ENCODE results near the gene ZNF148. TPM values are rescaled to one million over a fixed set of nuclear protein-coding genes. Genes with fewer than 3 reads are reported as not detected.

The ZNF148 gene
- total and polyA plus RNA-seq, 2 of the 4 experiments (the other 2 are of a cell fraction): 9.4 to 65.2 TPM

- no peaks in the 10 kb centered on the region for H3K9me3 ChIP-seq (ENCODE audit: control insufficient read depth, insufficient read depth, low read length)
- no peak overlapping the region for H2BK120ac ChIP-seq (ENCODE audit: low read depth, low read length)
- no peak overlapping the region for H4K91ac ChIP-seq (ENCODE audit: insufficient read depth, low read depth, low read length)
- H4K20me1 ChIP-seq (ENCODE audit: insufficient read depth, low read length): no peaks in the 10 kb centered on the region
- H3K14ac ChIP-seq (replicated peaks; ENCODE audit: low read depth, low read length): no peak overlapping the region
- H3K56ac ChIP-seq (ENCODE audit: extremely low read depth, insufficient read depth, low read length): no peak overlapping the region
- BruUV-seq (replicated peaks): no TSS peak
- H4K8ac ChIP-seq (ENCODE audit: low read depth in 2 of 2, low read length in 2 of 2): no peak overlapping the region
- H3K9me1 ChIP-seq (ENCODE audit: insufficient read depth, low read length): no peaks in the 10 kb centered on the region; the same call in 1 of the 2 replicates
- H3K79me1 ChIP-seq (ENCODE audit: low read depth in 1 of 2, low read length in 2 of 2): no peaks in the 10 kb centered on the region
- H3K27ac ChIP-seq (ENCODE audit: insufficient read depth, low read length): no peak overlapping the region
- no CpG with 5 or more reads among the region's 3 CpGs for WGBS, 2 experiments (ENCODE audit: extremely low coverage in 2 of 2, insufficient read length in 1 of 2)
- peaks cover 26% of the 10 kb centered on the region for H3K27me3 ChIP-seq (ENCODE audit: control insufficient read depth, insufficient read depth, low read length)
- no peak overlapping the region for H3K4me2 ChIP-seq (ENCODE audit: low read depth, low read length)
- no peak overlapping the region for H2BK20ac ChIP-seq (ENCODE audit: low read depth, low read length)
- no peak overlapping the region for H2AK5ac ChIP-seq (ENCODE audit: low read depth, low read length)
- H3K36me3 ChIP-seq (ENCODE audit: control insufficient read depth, insufficient read depth, low read length): no peaks in the 10 kb centered on the region
- H3K4me3 ChIP-seq (ENCODE audit: insufficient read depth, low read depth, low read length): no peak overlapping the region
- H3K4me1 ChIP-seq (ENCODE audit: control insufficient read depth, insufficient read depth, low read length): peaks cover 3% of the 10 kb centered on the region; the same call in 1 of the 2 replicates
- no peak overlapping the region for H2BK15ac ChIP-seq (ENCODE audit: low read depth, low read length)
- no peak overlapping the region for H3K9ac ChIP-seq (ENCODE audit: low read depth, low read length)
- H4K5ac ChIP-seq (ENCODE audit: low read depth, low read length): no peak overlapping the region
- no peak for ATAC-seq (ENCODE audit: low read depth)
- dilution Hi-C loops (cut with HindIII; ENCODE audit: low sequenced_read_pairs, unreplicated experiment): no loop called here
- in situ Hi-C loops (cut with MboI; ENCODE audit: low sequenced_read_pairs): no loop called here
- ChIA-PET POLR2A (ENCODE audit: unreplicated experiment) (no interaction called here), CTCF (no interaction called here)
- no peak for TF ChIP-seq MXI1 (IDR thresholded peaks at IDR 0.05; ENCODE audit: borderline replicate concordance, low read depth, low read length)
- TF ChIP-seq USF2 (IDR thresholded peaks at IDR 0.05; ENCODE audit: low read depth, low read length): no peak
- no peak for TF ChIP-seq RCOR1 (IDR thresholded peaks at IDR 0.05; ENCODE audit: insufficient replicate concordance, low read length)
- no peak for TF ChIP-seq MAZ (IDR thresholded peaks at IDR 0.05; ENCODE audit: borderline replicate concordance, low read depth, low read length)
- no peak for TF ChIP-seq SMC3 (IDR thresholded peaks at IDR 0.05; ENCODE audit: low read depth, low read length)
- no peak for TF ChIP-seq CTCF (conservative IDR thresholded peaks at IDR 0.05; ENCODE audit: low read depth, low read length)
- no peak for TF ChIP-seq RAD21 (IDR thresholded peaks at IDR 0.05; ENCODE audit: low read length)
- TF ChIP-seq FOS (IDR thresholded peaks at IDR 0.05; ENCODE audit: low read depth, low read length): no peak
- TF ChIP-seq NFE2L2 (IDR thresholded peaks at IDR 0.05; ENCODE audit: low read depth, low read length): no peak
- no peak for TF ChIP-seq CEBPB (IDR thresholded peaks at IDR 0.05; ENCODE audit: low read depth, low read length)
- TF ChIP-seq CHD1 (IDR thresholded peaks at IDR 0.05; ENCODE audit: low read depth, low read length): no peak
- no peak for TF ChIP-seq RFX5 (IDR thresholded peaks at IDR 0.05; ENCODE audit: low read depth, low read length)
- no peak for TF ChIP-seq MAFK (IDR thresholded peaks at IDR 0.05; ENCODE audit: low read depth, low read length)
- no peak for TF ChIP-seq BHLHE40 (IDR thresholded peaks at IDR 0.05; ENCODE audit: low read depth, low read length)
- no peak for TF ChIP-seq POLR2A (IDR thresholded peaks at IDR 0.05; ENCODE audit: low read depth, low read length)
- no peak for TF ChIP-seq ELK1 (IDR thresholded peaks at IDR 0.05; ENCODE audit: borderline replicate concordance, low read depth, low read length)
- no peak overlapping the region for H2AFZ ChIP-seq (replicated peaks; ENCODE audit: low read length, poor library complexity)
- no peak for DNase-seq
- no peak overlapping the region for H3K4ac ChIP-seq (ENCODE audit: low read depth, low read length)
- H3K23ac ChIP-seq (ENCODE audit: low read depth, low read length): no peak overlapping the region
- intact Hi-C loops (cut with micrococcal nuclease): loop anchor here (10.0 kb wide), 1 partner anchor 370 kb away; no protein-coding TSS in a partner anchor
- H2BK5ac ChIP-seq (ENCODE audit: low read depth, low read length, poor library complexity, severe bottlenecking): no peak overlapping the region
- H3K18ac ChIP-seq (ENCODE audit: low read depth, low read length): no peak overlapping the region
- H2AK9ac ChIP-seq (replicated peaks; ENCODE audit: low read depth, low read length, poor library complexity): no peak overlapping the region
Observed at GRCh38 chr3:125214738-125215137, 160.4 kb downstream of the ZNF148 start.

Data from IMR-90 (cell line).